Fibroblast of skin of abdomen (primary cell): ENCODE results near the gene PSMD6.

Experiments used
- DNase-seq: peaks from one replicate; pipeline ENCODE4 v3.0.0-alpha.2; 2013

PSMD6 gene

DNA sequence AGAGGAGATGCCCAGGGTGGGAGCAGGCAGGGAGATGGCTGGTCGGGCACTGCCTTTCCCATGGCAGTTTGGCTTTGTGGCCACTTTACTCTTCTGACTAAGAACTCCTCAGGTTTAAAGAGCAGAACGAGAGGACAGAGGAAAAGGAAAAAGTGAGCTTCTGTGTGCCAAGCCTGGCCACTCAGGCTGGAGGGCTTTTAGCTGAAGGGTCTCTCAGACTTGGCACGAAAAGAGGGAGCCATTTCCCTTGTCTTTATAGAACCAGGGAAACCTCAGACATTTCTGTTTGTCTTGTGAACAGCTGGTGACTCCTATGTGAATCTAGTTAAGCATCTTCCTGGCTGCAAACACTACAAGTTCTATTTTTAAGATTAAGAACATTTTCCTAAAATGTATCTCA, 23.3 kb upstream of the PSMD6 start:
- no peak for DNase-seq

DNA sequence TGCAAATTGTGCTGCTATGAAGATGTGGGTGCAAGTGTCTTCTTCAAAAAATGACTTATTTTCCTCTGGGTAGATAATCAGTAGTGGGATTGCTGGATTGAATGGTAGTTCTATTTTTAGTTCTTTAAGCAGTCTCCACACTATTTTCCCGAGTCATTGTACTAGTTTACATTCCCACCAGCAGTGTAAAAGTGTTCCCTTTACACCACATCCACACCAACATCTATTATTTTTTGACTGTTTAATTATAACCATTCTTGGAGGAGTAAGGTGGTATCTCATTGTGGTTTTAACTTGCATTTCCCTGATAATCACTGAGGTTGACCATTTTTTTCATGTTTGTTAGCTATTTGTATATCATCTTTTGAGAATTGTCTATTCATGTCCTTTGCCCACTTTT, 19.7 kb upstream of the PSMD6 start:
- no peak for DNase-seq

DNA sequence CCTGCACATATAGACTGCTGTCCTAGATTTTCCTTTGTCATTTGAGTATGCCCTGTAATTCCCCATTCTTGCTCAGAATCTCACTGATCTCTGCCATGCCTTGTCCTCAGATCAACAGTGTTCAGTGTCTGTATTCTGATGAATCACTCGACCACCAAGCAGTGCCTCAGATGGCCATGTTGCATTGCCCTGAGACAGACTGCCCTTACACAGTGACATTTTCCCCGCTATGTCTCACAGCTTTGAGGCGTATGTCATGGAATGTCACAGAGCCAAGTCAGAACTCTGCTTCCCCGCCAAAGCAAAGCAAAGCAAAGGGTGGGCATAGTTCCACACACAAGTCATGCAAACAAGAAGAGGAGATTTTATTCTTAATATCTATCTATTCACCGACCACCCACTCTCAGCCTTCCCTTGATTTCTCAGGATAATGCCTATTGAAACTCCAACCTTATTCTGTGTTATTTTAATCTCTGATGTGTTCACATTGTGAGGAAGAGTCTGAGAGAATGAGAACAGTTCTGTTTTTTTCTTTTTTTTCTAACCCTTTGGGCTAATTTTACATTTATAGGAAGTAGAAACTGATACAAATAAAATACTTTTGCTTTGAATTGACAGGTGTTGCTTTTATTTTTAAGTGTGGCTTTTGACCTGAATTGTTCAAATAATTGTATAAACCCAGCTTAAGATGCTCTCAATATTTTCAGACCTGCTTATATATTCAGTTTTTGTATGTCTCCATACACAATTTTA, 16.9 kb upstream of the PSMD6 start:
- no peak for DNase-seq

DNA sequence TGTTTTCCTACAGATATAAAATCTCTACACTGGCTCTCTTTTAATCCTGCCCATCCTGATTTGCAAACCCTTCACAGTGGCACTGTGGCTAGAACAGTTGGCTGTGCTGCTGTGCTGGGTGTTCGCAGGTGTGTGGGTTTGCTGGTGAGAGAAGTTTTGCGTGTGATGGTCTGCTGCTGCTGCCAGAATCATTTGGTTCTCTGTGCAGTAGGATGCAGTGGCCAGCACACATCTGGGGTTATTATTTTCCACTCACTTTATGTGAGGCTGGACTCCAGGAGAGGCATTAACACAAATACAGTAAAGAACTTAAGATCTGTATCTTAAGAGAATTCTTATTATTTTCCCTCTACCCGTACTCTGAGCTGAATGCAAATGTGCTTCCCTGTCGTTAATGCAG, 16.0 kb upstream of the PSMD6 start:
- DNase-seq = no peak

DNA sequence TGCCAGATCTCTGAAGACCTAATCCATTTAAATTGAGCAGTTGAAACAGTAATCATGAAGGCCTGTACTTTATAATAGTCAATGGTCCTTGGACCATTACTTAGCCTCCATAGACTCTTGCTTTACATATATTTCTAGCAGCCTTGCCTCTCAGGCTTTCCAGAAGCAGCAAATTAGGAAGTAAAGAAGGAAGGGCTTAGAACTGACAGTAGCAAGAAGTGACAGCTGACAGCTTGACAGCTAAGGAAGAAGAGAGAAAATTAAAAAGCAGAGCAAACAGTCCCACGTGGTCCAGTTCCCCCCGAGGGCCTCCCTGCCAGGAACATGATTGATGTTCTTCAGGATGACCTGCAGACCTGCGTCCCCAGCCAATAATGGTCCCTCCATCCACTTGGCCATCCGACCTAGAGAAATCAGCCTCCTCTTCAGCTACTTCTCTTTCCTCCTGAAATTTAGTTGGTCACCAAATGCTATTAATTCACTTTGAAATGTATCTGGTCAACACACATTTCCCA, 15.0 kb upstream of the PSMD6 start:
- no peak for DNase-seq

DNA sequence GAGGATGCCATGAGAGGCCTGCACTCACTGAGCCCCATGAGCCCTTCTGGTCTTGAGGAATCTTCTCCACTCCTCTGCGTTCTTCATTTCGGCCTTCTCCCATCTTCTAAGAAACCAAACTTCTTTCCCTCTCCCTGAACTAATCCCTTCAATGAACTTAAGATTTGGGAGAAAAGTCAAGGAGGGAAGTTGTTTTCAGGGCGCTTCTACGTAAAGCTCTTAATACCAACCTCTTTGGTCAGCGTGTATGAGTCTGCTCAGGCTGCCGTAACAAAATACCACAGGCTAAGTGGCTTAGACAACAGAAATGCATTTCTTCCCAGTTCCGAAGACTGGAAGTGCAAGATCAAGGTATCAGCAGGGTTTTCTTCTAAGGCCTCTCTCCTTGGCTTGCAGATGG, 13.8 kb upstream of the PSMD6 start:
- DNase-seq = no peak

- DNase-seq = no peak
Measured at GRCh38 chr3:64033069-64033468, 9.8 kb upstream of the PSMD6 start.

- peak; percentile 47 for DNase-seq
Measured at GRCh38 chr3:64031540-64032508, 8.5 kb upstream of the PSMD6 start.

DNA sequence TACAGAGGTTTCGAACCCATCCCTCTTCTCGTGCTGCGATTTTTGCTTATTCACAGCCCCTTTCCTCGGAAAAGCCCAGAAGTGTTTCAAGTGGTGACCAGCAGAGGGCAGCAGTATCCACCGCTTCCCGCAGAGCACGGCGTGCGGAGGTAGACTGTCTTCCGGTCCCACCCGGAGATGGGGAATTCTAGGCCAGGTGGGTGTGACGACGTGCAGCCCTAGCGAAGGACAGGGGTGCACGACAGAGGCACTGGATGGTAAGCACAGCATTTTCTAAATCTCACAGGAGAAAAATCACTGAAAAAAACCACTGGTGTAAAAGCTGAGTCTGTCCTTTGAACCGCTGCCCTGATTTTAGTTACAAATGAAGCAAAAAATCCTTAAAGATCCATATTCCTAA, 7.4 kb upstream of the PSMD6 start:
- peak; percentile 60 for DNase-seq

GRCh38 chr3:64029287-64029686, 6.0 kb upstream of the PSMD6 start:
- no peak for DNase-seq

DNA sequence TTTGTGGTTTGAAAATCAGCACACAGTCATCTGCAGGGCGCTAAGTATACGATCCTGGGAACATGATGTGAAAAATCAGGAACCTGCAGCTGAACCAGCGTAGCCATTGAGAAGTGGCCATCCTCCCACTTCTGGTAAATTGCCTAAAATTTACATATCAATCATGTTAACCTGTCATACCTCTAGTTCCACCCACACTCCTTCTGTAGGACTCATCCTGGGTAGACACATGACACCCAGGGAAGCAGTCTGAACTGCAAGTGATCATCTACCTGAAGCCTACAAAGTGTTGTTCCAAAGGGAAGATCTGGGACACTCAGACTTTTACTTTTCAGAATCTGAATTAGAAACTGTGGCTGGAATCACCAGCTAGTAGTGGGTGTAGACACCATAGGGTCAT, 5.5 kb upstream of the PSMD6 start:
- no peak for DNase-seq

DNA sequence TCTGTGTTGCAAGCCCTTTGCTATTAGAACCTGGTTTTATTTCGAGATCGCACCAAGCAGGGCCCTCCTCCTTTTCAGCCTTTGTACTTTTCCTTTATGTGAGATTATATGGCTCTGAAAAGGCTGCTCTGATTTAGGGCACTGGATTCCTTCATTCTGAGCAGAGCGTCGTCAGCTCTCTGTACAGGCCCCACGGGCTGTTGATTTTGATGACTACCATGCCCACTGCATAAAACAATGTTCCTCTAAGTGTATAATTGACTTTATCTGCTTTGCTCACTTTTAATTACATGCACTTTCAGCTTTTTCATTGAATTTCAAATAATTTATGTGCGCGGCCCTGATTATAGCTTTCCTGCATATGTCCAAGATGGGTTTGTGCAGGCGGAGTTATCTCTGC, 4.4 kb upstream of the PSMD6 start:
- no peak for DNase-seq

- DNase-seq = no peak
Measured at GRCh38 chr3:64026346-64026745, 3.1 kb upstream of the PSMD6 start.

GRCh38 chr3:64023861-64024223, 548 bp upstream of the PSMD6 start:
- DNase-seq = no peak

DNA sequence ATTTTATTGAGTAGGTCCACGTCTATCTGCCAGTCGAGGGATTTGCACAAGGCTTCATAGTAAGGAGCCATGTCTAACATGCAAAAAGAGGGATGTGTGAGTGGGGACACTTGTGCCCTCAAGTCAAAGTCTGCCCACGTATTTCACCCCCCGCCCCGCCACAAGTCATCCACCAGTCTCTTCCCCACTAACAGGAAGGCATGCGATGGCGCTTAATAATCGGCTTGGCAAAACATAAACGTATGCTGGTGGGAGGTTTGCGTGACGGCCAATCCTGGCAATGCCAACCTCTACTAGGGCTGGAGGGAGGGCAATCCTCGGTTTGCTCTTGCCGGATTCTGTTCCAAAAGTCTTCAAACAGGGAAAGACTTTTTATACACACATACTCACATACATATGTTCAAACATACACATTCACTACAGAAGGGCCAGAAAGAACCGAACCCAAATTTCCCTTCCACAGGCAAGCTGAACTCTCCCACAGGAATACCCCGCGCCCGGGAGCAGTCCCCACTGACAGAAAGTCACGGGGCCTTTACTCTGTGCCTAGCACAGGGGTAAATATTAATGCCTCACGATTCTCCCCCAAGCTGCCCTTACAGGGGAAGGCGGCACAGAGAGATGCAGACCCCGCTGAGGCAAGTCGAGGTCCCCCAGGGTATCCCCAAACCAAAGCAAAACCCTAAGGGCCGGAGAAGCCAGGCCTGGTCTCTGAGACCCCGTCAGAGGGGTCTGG, 675 bp downstream of the PSMD6 start:
- DNase-seq = no peak

- DNase-seq = no peak
Measured at GRCh38 chr3:64021922-64022321, 1.4 kb downstream of the PSMD6 start.

GRCh38 chr3:64019879-64020278, 3.4 kb downstream of the PSMD6 start:
- no peak for DNase-seq

GRCh38 chr3:64019271-64019670, 4.0 kb downstream of the PSMD6 start:
- no peak for DNase-seq

GRCh38 chr3:64016941-64017620, 6.2 kb downstream of the PSMD6 start:
- DNase-seq = peak; percentile 18

- no peak for DNase-seq
Measured at GRCh38 chr3:64011685-64012084, 11.6 kb downstream of the PSMD6 start.

GRCh38 chr3:64010199-64010598, 13.1 kb downstream of the PSMD6 start:
- DNase-seq = no peak

- no peak for DNase-seq
Measured at GRCh38 chr3:64009528-64009927, 13.8 kb downstream of the PSMD6 start.
